ENCODE results near the gene MYT1.
A peak's percentile ranks its signal among the peaks of the same experiment; 100 is the strongest.
"Not testable (repeated sequence)": the region's sequence is repeated elsewhere in the genome, so short reads cannot be mapped to it uniquely, and the experiment has no call there.

MYT1 gene

GRCh38 chr20:64164123-64164836 lies at the start of gene MYT1:
TSS of gene MYT1 (plus strand) at chr20:64164452. CDS start at chr20:64198862, 34,410 bp downstream.
- DNase-seq = no peak

GRCh38 chr20:64115171-64115911 lies 48.9 kb upstream of the MYT1 start:
- no peak for DNase-seq

GRCh38 chr20:64116016-64116415 lies 48.2 kb upstream of the MYT1 start:
- DNase-seq = no peak

- no peak for DNase-seq
Observed at GRCh38 chr20:64116541-64117431, 47.5 kb upstream of the MYT1 start.

GRCh38 chr20:64117432-64117777 lies 46.8 kb upstream of the MYT1 start:
- DNase-seq = not testable (repeated sequence)

GRCh38 chr20:64119301-64119680 lies 45.0 kb upstream of the MYT1 start:
- DNase-seq = no peak

- no peak for DNase-seq
Observed at GRCh38 chr20:64119681-64120341, 44.4 kb upstream of the MYT1 start.

- DNase-seq = no peak
Observed at GRCh38 chr20:64121586-64121985, 42.7 kb upstream of the MYT1 start.

GRCh38 chr20:64122927-64123326 lies 41.3 kb upstream of the MYT1 start:
- DNase-seq = not testable (repeated sequence)

- not testable (repeated sequence) for DNase-seq
Observed at GRCh38 chr20:64123517-64123916, 40.7 kb upstream of the MYT1 start.

- no peak for DNase-seq
Observed at GRCh38 chr20:64129146-64129782, 35.0 kb upstream of the MYT1 start.

- DNase-seq = no peak
Observed at GRCh38 chr20:64130271-64130670, 34.0 kb upstream of the MYT1 start.

GRCh38 chr20:64130876-64131275 lies 33.4 kb upstream of the MYT1 start:
- DNase-seq = no peak

- DNase-seq = peak; percentile 5 to 14
Observed at GRCh38 chr20:64131406-64131805, 32.8 kb upstream of the MYT1 start.

- no peak for DNase-seq
Observed at GRCh38 chr20:64133951-64134407, 30.3 kb upstream of the MYT1 start.

GRCh38 chr20:64134744-64135143 lies 29.5 kb upstream of the MYT1 start:
- not testable (repeated sequence) for DNase-seq

GRCh38 chr20:64136004-64136710 lies 28.1 kb upstream of the MYT1 start:
- no peak for DNase-seq

GRCh38 chr20:64137598-64138031 lies 26.6 kb upstream of the MYT1 start:
- DNase-seq = no peak

GRCh38 chr20:64138276-64138815 lies 25.9 kb upstream of the MYT1 start:
- DNase-seq = no peak

- DNase-seq = no peak
Observed at GRCh38 chr20:64139199-64140060, 24.8 kb upstream of the MYT1 start.

Measured in AML-193 (cell line).